Effector memory CD8-positive, alpha-beta T cell (primary cell): Measurements from ENCODE around the gene CST3.

ENCODE experiments used
- ATAC-seq: fragments of 150-1000 bp; cut with Tn5 transposase; replicated peaks from 2 replicates; pipeline ENCODE4 v1.10.0; 2021; ENCODE audit warnings: mild to moderate bottlenecking, moderate library complexity
- DNase-seq, 3 experiments: peaks; one replicate each; pipeline ENCODE4 v3.0.0; 2021
- H3K27ac Mint-ChIP-seq, 2 donors: one replicate each; pipeline ENCODE4 v1.8.0; 2022; ENCODE audit warnings: mild to moderate bottlenecking in 2 of 2, mixed read lengths in 2 of 2, moderate library complexity in 2 of 2
- H3K27me3 Mint-ChIP-seq, 2 donors: one replicate each; pipeline ENCODE4 v1.8.0; 2022; ENCODE audit warnings: mixed read lengths in 2 of 2
- H3K36me3 Mint-ChIP-seq: one replicate; pipeline ENCODE4 v1.8.0; 2022; ENCODE audit warnings: mild to moderate bottlenecking, moderate library complexity, mixed read lengths; ENCODE audit not compliant: insufficient read depth
- H3K4me1 Mint-ChIP-seq, 2 donors: one replicate each; pipeline ENCODE4 v1.8.0; 2022; ENCODE audit warnings: low read depth in 2 of 2, mixed read lengths in 2 of 2
- H3K4me3 Mint-ChIP-seq, 2 donors: one replicate each; pipeline ENCODE4 v1.8.0; 2022; ENCODE audit warnings: mild to moderate bottlenecking in 2 of 2, mixed read lengths in 2 of 2, moderate library complexity in 2 of 2
- H3K9me3 Mint-ChIP-seq, 2 donors: one replicate each; pipeline ENCODE4 v1.8.0; 2022; ENCODE audit warnings: mixed read lengths in 2 of 2

CST3 gene

DNA sequence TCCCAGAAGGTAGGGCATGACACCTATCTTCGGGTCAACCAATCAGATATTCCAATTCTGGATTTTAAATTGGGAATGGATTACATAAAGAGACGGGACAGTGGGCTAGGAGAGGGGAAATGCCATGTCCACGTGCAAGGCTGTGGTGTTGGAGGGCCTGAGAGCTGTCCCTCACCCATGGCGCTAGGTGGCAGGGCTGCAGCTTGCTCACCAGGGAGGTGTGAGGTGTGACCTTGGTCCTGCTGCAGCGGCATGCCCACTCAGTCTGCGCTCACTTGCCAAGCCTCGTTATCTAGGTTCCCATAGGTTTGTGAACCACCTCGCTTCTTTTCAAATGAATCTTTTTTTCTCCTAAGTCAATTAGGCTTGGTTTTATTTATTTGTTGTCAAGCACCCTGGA, 19.4 kb upstream of the CST3 start:
- Mint-ChIP-seq H3K4me3 (no peak overlapping the region), H3K27me3 (peaks cover 13 to 43% of the 10 kb centered on the region in 2 donors), H3K9me3 (no peaks in the 10 kb centered on the region), H3K36me3 (peaks cover 2% of the 10 kb centered on the region), H3K27ac (no peak overlapping the region), H3K4me1 (no peaks in the 10 kb centered on the region)
- DNase-seq (no peak), ATAC-seq (no peak)

- H3K9me3 Mint-ChIP-seq, result no peaks in the 10 kb centered on the region
- H3K4me3 Mint-ChIP-seq, result no peak overlapping the region
- ATAC-seq, result no peak
- no peak for DNase-seq
- no peaks in the 10 kb centered on the region for H3K36me3 Mint-ChIP-seq
- peaks cover 13 to 43% of the 10 kb centered on the region in 2 donors for H3K27me3 Mint-ChIP-seq
- H3K4me1 Mint-ChIP-seq, result no peaks in the 10 kb centered on the region
- no peak overlapping the region for H3K27ac Mint-ChIP-seq
Measured at GRCh38 chr20:23656372-23656771, 18.6 kb upstream of the CST3 start.

DNA sequence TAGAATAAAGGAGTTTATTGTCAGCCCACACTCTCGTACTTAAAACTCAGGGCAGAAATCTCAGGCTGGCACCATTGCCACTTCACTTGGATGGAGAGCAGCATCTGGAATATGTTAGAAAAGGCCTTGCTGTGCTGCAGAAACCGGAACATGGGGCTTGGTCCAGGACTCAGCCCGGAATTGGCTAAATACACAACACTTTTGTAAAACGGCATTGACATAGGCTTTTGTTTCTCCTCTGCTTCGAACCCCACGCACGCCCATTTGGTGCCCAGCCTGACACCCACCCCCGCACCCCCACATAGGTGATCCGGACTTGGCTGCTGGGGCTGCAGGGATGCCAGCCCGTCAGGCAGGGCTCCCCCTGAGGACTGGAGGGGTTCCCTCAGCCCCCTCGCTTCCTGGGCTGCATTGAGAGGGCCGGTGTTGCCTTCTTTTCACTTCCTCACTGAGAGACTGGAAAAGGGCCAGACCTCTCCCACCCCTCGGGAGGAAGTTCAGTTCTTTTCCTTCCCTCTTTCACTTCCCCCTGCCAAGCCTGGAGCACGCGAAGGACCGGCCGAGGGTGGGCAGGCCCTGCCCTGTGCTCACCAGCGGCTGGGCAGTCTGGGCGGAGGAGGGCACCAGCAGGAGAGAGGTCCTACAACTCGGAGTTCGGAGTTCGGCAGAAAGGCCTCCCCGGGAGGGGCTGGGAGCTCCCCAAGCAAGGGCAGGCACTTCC, 17.9 kb upstream of the CST3 start:
- no peaks in the 10 kb centered on the region for H3K36me3 Mint-ChIP-seq
- DNase-seq (no peak), ATAC-seq (no peak)
- H3K4me1 Mint-ChIP-seq, result no peaks in the 10 kb centered on the region
- H3K9me3 Mint-ChIP-seq, result no peaks in the 10 kb centered on the region
- H3K27me3 Mint-ChIP-seq, result peaks cover 13 to 43% of the 10 kb centered on the region in 2 donors
- no peak overlapping the region for H3K4me3 Mint-ChIP-seq
- no peak overlapping the region for H3K27ac Mint-ChIP-seq

GRCh38 chr20:23654717-23655116, 17.0 kb upstream of the CST3 start:
- no peaks in the 10 kb centered on the region for H3K36me3 Mint-ChIP-seq
- no peaks in the 10 kb centered on the region for H3K9me3 Mint-ChIP-seq
- H3K27me3 Mint-ChIP-seq, result peaks cover 13 to 43% of the 10 kb centered on the region in 2 donors
- no peak overlapping the region for H3K4me3 Mint-ChIP-seq
- ATAC-seq, result no peak
- H3K27ac Mint-ChIP-seq, result no peak overlapping the region
- no peaks in the 10 kb centered on the region for H3K4me1 Mint-ChIP-seq
- no peak for DNase-seq

GRCh38 chr20:23654000-23654399, 16.2 kb upstream of the CST3 start:
- Mint-ChIP-seq H3K27ac (no peak overlapping the region), H3K36me3 (no peaks in the 10 kb centered on the region), H3K27me3 (peaks cover 13 to 43% of the 10 kb centered on the region in 2 donors), H3K9me3 (no peaks in the 10 kb centered on the region), H3K4me3 (no peak overlapping the region), H3K4me1 (no peaks in the 10 kb centered on the region)
- ATAC-seq (no peak), DNase-seq (no peak)

GRCh38 chr20:23653400-23653938, 15.7 kb upstream of the CST3 start:
- H3K27ac Mint-ChIP-seq, result no peak overlapping the region

DNA sequence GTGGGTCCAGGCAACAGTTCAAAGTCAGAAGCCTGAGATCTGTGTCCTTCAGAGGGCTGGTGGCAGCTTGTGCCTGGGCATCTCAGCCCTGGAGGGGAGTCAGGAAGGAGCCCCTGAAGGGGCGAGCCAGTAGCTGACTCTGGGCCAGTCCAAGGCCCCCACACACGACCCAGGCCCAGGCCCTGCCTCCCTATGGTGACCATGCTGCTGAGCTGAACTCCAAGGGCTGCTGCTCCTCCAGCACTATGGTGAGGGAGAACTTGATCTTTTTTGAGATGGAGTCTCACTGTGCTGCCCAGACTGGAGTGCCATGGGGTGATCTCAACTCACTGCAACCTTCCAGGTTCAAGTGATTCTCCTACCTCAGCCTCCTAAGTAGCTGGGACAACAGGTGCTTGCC, 15.2 kb upstream of the CST3 start:
- ATAC-seq, result no peak
- no peak for DNase-seq
- no peak overlapping the region for H3K4me3 Mint-ChIP-seq

More at GRCh38 chr20:23653400-23653938, 15.7 kb upstream of the CST3 start:
- Mint-ChIP-seq H3K27me3 (peaks cover 13 to 43% of the 10 kb centered on the region in 2 donors), H3K36me3 (no peaks in the 10 kb centered on the region), H3K9me3 (no peaks in the 10 kb centered on the region), H3K4me3 (no peak overlapping the region), H3K4me1 (no peaks in the 10 kb centered on the region)
- ATAC-seq (no peak), DNase-seq (no peak)

DNA sequence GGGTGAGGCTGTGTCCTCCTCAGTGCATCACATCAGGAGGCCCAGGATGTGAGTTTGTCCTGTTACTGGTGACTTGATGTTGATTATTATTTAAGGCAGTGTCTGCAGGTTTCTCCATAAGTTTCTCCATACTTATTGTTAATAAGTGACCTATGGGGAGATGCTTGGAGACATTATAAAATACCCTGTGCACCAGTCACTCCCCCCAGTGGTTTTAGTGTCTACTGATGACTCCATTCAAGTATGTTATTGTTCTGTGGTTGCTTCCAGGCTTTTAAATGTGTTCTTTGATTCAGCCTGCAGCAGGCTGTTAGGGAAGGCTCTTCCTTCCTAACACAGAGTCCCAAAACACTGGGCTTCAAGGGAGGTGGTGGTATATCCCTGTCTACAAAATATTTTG, 14.6 kb upstream of the CST3 start:
- H3K4me3 Mint-ChIP-seq, result no peak overlapping the region
- ATAC-seq, result no peak
- H3K9me3 Mint-ChIP-seq, result no peaks in the 10 kb centered on the region
- no peaks in the 10 kb centered on the region for H3K4me1 Mint-ChIP-seq
- H3K36me3 Mint-ChIP-seq, result no peaks in the 10 kb centered on the region
- H3K27me3 Mint-ChIP-seq, result peaks cover 13 to 43% of the 10 kb centered on the region in 2 donors
- no peak overlapping the region for H3K27ac Mint-ChIP-seq
- DNase-seq, result no peak

More for the DNA sequence above, 15.2 kb upstream of the CST3 start:
- no peaks in the 10 kb centered on the region for H3K36me3 Mint-ChIP-seq
- no peak overlapping the region for H3K27ac Mint-ChIP-seq
- no peaks in the 10 kb centered on the region for H3K9me3 Mint-ChIP-seq
- H3K4me1 Mint-ChIP-seq, result no peaks in the 10 kb centered on the region
- H3K27me3 Mint-ChIP-seq, result peaks cover 13 to 43% of the 10 kb centered on the region in 2 donors

DNA sequence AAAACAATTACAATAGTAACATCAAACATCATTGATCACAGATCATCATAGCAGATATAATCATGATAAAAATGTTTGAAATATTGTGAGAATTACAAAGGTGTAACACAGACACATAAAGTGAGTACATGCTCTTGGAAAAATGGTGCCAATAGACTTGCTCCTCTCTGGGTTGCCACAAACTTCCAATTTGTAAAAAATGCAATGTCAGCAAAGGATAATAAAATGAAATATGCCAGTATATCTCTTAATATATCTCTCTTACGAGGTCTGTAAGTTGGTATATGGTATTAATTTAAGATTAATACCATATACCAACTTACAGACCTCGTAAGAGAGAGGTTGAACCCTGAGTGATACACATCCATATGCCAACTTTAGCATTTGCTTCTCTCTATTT, 13.4 kb upstream of the CST3 start:
- ATAC-seq, result no peak
- Mint-ChIP-seq H3K9me3 (no peaks in the 10 kb centered on the region), H3K27me3 (peaks cover 13 to 31% of the 10 kb centered on the region in 2 donors), H3K4me3 (no peak overlapping the region), H3K27ac (no peak overlapping the region), H3K4me1 (no peaks in the 10 kb centered on the region), H3K36me3 (no peaks in the 10 kb centered on the region)
- DNase-seq, result no peak

DNA sequence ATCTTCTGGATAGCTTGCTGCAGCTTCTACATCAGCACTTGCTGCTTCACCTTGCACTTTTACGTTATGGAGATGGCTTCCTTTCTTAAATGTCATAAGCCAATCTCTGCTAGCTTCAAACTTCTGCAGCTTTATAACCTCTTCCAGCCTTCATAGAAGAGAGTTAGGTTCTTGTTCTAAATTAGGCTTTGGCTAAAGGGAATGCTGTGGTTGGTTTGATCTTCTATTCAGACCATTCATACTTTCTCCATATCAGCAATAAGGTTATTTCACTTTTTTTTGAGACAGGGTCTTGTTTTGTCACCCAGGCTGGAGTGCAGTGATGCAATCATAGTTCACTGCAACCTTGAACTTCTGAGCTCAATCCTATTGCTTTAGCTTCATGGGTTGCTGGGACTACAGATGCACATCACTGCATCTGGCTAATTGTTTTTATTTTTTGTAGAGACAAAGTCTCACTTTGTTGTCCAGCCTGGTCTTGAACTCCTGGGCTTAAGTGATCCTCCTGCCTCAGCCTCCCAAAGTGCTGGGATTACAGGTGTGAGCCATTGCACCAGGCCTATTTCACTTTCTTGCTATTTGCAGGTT, 12.2 kb upstream of the CST3 start:
- Mint-ChIP-seq H3K36me3 (no peaks in the 10 kb centered on the region), H3K9me3 (no peaks in the 10 kb centered on the region), H3K27ac (no peak overlapping the region), H3K27me3 (peaks cover 10 to 23% of the 10 kb centered on the region in 2 donors), H3K4me1 (no peaks in the 10 kb centered on the region), H3K4me3 (no peak overlapping the region)
- DNase-seq (no peak), ATAC-seq (no peak)

- H3K27me3 Mint-ChIP-seq, result peaks cover 6 to 17% of the 10 kb centered on the region in 2 donors
- no peak for ATAC-seq
- no peak overlapping the region for H3K27ac Mint-ChIP-seq
- no peaks in the 10 kb centered on the region for H3K9me3 Mint-ChIP-seq
- DNase-seq, result no peak
- H3K36me3 Mint-ChIP-seq, result no peaks in the 10 kb centered on the region
- H3K4me1 Mint-ChIP-seq, result no peaks in the 10 kb centered on the region
- H3K4me3 Mint-ChIP-seq, result no peak overlapping the region
Measured at GRCh38 chr20:23649242-23649641, 11.5 kb upstream of the CST3 start.

DNA sequence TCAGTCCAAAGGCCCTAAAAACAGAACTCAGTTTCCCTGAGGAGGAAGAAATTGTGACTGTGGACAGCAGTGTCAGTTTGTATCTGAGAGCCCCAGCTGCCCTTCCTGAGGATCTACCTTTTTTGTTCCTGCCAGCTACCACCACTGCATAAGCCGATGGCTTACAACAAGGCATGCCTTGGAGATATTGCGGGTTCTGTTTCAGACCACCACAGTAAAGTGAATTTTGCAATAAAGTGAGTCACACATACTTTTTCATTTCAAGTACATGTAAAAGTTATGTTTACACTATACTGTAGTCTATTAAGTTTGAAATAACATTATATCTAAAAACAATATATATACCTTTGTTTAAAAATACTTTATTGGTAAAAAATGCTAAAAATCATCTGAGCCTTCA, 9.6 kb upstream of the CST3 start:
- H3K27me3 Mint-ChIP-seq, result no peaks in the 10 kb centered on the region
- no peak overlapping the region for H3K27ac Mint-ChIP-seq
- no peaks in the 10 kb centered on the region for H3K9me3 Mint-ChIP-seq
- H3K4me1 Mint-ChIP-seq, result no peaks in the 10 kb centered on the region
- no peaks in the 10 kb centered on the region for H3K36me3 Mint-ChIP-seq
- DNase-seq (no peak), ATAC-seq (no peak)
- no peak overlapping the region for H3K4me3 Mint-ChIP-seq

GRCh38 chr20:23646106-23646873, 8.5 kb upstream of the CST3 start:
- H3K4me1 Mint-ChIP-seq, result no peaks in the 10 kb centered on the region
- no peaks in the 10 kb centered on the region for H3K9me3 Mint-ChIP-seq
- DNase-seq, result no peak
- H3K27ac Mint-ChIP-seq, result no peak overlapping the region
- H3K27me3 Mint-ChIP-seq, result no peaks in the 10 kb centered on the region
- ATAC-seq, result no peak
- H3K36me3 Mint-ChIP-seq, result no peaks in the 10 kb centered on the region
- no peak overlapping the region for H3K4me3 Mint-ChIP-seq
